Frontal cortex (tissue), 1 donor: Measurements from ENCODE around the gene PMM2. TPM values are rescaled to one million over a fixed set of nuclear protein-coding genes. Genes with fewer than 3 reads are reported as not detected.

Experiments used
- total RNA-seq: library from RNA; depleted of rRNA; stranded (reverse); fragments of >200 nt; gene quantifications from one replicate; pipeline ENCODE4 v1.2.3, GENCODE V29; 2014

The PMM2 gene
- total RNA-seq, 1 donor from 2014 or later: 6.5 TPM

Other genes starting within 250 kb of the PMM2 start
- not detected for gene TMEM114, start 207.3 kb upstream of the PMM2 start, total RNA-seq
- 7.7 TPM for gene METTL22, start 176.1 kb upstream of the PMM2 start, total RNA-seq
- 110 TPM for gene ABAT, start 123.2 kb upstream of the PMM2 start, total RNA-seq
- 5.7 TPM for gene TMEM186, start 200 bp upstream of the PMM2 start, total RNA-seq
- 141 TPM for gene CARHSP1, start 71.2 kb downstream of the PMM2 start, total RNA-seq
- gene LITAFD, start 84.5 kb downstream of the PMM2 start, total RNA-seq: not detected
- 79.5 TPM for gene USP7, start 166.1 kb downstream of the PMM2 start, total RNA-seq